HG02943 (cell line): ENCODE results near the gene GOT1.

ENCODE experiments used
- ATAC-seq: cut with Tn5 transposase; IDR thresholded peaks from one replicate; pipeline ENCODE4 v1.9.1; 2021; ENCODE audit warnings: mild to moderate bottlenecking, low read depth, moderate library complexity; ENCODE audit not compliant: unreplicated experiment

The GOT1 gene

DNA sequence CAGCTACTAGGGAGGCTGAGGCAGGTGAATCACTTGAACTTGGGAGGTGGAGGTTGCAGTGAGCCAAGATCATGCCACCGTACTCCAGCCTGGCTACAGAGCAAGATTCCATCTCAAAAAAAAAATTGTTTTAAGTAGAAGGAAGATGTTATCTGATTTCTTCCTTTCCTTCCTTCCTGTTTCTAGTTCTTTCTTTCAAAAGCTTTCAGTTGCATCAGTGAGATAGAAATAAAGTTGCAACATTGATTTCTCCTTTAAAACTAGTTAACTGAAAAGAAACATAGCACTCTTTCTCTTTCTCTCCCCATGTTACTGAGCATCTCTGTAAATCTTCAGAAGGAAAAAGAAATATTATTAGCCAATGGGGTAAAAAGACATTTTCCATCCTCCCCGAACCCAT is 63.8 kb downstream of the GOT1 start:
- ATAC-seq: no peak

DNA sequence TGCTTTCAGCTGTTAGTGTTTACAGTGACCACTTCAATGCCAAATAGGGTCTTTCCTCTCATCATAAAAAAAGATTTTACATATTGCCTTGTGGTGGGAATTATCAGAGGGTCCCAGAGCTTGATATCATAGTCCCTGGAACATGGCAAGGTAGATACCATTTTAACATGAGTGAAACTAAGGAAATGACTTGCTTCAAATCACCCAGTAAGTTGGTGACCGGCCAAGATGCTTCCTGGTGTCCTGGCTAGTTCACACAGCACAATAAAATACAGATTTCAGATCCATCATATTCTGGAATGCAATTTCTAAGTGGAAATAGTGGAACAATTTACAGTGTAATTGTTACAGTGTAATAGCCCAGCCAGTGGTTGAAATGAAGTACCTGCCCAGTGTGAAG is 64.7 kb downstream of the GOT1 start:
- no peak for ATAC-seq

DNA sequence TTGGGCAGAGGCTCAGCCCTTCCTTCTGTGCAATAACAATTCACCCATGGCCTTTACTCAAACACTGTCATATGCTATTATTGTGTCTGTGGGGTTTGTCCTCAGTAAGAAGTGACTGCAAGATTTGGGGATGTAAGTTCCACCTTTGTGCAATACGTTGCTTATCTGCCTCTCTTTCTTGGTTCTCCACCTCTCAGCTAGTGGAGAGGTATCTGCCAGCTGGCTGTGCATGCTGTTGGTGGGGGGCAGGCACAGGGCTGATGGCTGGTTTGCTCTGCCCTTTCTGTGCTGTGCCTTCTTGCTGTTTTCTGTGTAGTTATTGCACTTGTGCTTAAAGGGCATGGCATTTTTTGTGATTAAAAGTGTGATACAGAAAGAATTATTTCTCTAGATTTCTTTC is 65.1 kb downstream of the GOT1 start:
- ATAC-seq: no peak

DNA sequence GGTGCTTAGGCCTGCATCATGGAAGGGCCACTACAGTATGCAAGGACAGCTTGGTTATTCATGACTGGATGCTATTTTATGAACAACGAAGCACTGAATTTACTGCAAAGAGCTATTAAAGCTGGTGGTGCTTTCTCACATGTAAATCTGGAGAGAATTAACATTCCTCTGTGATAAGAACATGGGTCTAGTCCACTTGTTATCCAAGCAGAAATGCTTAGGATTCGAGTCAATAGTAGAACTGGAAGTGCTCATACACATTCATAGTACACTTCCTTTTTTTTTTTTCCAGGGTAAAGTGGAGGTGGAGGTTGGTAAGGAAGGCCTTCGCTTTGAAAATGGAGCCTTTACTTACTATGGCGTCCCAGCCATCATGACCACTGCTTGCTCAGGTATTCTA is 66.3 kb downstream of the GOT1 start:
- no peak for ATAC-seq

DNA sequence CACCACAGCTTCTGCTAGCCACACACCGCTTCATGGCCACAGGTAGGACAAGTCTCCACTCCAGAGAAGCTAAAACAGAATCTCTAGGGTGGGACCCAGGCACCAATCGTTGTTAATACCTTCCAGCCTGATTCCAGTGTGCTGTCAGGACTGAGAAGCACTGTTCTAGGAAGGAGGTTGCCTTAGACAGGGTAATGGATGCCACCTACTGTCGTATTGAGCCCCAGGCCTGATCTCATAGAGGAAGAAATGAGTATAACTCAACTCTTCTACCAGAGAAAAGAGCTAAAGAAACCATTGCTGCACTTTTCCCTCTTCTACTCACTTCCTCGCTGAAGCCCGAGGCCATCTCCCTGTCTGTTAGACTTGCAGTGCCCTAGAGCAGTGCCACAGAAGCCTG is 69.5 kb downstream of the GOT1 start:
- no peak for ATAC-seq

DNA sequence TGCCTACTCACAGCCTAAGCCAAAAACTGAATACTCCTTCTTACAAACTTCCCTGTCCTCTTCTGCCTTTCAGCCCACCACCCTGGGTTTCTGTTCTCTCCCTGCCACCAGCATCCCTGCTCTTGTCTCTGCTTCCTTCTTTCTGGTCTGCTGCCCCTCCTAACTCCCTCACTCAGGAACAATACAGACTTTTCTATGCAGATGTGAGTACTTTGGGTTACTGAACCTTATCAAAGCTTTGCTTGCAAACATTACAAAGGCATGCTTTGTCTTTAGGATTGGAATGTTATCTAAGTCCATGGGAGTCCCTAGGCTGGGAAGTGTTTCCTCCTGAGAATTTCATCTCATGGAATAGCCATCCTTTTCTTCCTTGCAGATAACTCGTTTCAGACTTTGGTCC is 72.3 kb downstream of the GOT1 start:
- no peak for ATAC-seq

DNA sequence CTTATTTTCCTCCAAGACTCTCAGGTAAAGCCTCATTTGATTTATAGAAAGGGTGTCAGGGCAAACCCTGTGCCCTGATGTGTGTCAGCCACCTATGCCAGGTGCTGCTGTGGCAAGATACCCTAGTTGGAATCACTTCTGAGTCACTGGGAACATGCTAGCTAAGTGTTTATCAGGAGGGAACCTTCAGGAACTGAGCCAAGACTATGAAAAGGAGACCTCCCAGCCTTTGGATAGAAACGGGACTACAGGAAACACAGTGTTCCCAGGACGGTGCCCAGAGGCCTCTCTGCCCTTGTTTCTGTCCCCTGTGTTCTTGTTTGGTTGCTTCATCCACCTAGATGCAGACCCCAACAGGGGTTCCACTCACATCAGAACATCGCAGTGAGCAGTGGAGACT is 72.7 kb downstream of the GOT1 start:
- ATAC-seq: no peak

DNA sequence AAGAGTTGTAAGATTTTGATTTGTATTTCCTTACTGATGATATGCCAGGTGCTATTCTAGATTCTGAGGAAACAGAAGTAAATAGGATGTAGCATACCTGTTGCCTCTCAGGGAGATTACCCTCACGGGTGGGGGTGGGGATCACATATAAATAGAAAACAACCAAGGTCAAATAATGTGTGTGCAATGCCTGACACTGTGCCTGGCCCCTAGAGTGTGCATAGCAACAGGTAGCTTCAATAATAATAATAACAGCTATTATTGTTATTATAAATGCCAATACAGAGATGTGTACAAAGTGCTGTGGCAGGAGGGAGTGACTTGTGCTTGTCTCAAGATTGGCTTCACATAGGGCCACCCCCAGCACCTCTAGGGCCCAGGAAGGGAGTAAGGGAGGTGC is 77.2 kb downstream of the GOT1 start:
- ATAC-seq: no peak

DNA sequence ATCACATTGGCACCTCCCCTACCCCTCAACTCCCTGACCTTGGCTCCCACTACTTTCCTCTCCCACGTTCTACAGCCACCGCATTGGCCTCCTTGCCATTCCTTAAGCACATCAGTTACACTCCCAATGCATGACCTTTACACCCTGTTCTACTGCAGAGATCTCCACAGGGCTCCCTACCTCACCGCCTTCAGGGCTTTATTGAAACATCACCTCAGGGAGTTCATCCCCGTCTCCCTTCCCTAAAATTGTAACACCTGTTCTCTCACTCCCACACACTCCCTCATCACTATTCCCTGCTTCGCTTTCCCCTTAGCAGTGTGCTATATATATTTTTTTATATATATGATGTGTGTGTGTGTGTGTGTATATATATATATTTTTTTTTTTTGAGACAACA is 82.8 kb downstream of the GOT1 start:
- ATAC-seq: no peak
